Mucosa of gallbladder (tissue), 1 donor: ENCODE data around the gene IFNB1. TPM values are rescaled to one million over a fixed set of nuclear protein-coding genes. Genes with fewer than 3 reads are reported as not detected.

Source experiments
- DNase-seq: peaks from one replicate; pipeline ENCODE4 v3.0.0-alpha.2; 2020; ENCODE audit warnings: low spot score
- total RNA-seq: library from RNA; stranded (reverse); gene quantifications from one replicate; pipeline ENCODE4 v1.2.1, GENCODE V29; 2021
- donor health status: DM: no; HTN: no; CAD: no.

IFNB1 gene
- not detected for total RNA-seq

DNA sequence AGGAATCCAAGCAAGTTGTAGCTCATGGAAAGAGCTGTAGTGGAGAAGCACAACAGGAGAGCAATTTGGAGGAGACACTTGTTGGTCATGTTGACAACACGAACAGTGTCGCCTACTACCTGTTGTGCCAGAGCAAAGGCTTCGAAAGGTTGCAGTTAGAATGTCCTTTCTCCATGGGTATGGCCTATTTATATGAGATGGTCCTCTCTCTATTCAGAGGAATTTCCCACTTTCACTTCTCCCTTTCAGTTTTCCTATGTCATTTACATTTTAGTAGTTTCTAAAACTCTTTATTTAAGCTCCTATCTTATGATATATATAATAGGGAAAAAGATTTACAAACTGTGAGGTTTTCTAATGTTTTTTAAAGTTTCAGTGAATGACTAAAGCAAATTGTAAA, at the start of gene IFNB1:
IFNB1 (minus strand) TSS at position 162 of the 400 bp plus-strand sequence; CDS start at position 89, 73 bp downstream.
- DNase-seq: no peak

DNA sequence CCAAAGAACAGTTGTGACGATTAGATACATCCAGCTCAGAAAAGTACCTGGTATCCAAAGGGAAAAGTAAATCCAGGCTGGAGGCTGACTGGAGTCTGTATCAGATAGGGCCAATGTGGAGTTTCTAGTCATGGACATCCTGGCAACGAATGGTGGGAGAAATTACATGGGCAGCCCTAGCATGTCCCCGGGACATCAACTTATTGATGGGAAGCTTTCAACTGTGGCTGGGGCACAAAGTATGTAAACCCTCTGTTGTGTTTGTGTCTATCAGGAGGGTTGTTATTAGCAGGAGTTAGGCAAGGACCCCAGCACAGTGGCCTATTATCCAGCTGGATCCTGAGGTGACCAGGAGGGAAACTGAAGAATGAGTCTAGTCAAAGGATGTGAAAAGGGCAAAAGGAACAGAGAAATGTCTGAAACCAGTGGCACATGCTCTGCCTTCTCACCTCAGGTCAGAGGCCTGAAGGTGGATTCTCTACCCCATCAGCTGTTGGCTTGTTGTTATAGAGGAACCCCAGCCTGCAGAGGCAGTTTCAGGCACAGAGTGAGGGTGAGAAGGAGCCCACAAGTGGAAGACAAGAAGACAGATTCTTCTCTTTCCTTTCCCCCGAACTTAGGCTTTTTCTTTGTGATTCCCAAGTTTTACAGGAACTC, 44.0 kb upstream of the IFNB1 start:
- DNase-seq: no peak

GRCh38 chr9:21121079-21121478, 43.3 kb upstream of the IFNB1 start:
- DNase-seq: no peak

DNA sequence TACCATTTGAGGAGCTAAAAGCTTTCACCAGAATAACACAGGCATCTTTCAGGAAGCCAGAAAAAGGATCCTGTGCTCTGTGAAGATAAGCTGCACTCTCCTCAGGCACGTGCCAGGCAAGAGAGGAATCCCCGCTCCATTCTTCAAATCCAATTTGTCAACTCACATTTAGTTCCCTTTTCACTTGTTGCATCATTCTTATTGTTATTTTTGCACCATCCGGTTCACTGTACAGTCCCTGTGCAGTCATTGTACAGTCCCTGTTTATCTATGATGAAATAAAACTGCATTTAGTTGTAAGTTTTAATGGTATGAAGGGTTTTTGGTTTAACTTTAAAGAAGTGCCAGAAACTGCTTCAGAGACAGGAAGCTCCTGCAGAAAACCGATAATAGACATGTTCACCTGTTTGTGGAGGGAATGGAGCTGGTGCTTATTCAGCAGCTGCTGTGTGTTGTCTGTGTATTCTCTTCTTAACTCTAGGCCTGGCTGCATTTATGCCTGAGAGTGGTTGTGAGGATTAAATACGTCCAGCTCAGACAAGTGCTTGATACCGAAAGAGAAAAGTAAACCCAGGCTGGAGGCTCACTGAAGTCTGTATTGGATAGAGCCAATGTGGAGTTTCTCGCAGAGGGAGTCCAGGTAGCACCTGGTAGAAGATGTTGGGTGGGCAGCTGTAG, 41.5 kb upstream of the IFNB1 start:
- no peak for DNase-seq

DNA sequence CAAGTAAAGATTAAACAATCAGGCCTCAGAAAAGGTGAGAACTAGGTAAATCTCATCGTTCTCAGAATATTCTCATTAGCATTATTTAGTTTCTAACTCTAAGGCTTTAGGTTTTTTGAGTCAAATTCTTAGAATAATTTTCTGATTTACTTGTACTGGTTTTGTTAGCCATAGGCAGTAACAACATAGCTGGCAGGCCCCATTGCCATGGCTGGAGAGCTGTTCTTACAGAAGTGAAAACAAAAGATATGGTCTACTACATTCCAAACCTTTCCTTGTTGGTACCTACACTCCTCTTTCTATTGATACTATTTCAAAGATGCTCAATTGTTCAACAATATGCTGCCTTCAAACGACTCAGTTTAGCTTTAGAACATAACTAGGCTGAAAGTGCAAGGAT, 36.6 kb upstream of the IFNB1 start:
- DNase-seq: no peak

- peak; percentile 34 for DNase-seq
These were observed 33.2 kb upstream of the IFNB1 start for GRCh38 chr9:21110708-21111576.

DNA sequence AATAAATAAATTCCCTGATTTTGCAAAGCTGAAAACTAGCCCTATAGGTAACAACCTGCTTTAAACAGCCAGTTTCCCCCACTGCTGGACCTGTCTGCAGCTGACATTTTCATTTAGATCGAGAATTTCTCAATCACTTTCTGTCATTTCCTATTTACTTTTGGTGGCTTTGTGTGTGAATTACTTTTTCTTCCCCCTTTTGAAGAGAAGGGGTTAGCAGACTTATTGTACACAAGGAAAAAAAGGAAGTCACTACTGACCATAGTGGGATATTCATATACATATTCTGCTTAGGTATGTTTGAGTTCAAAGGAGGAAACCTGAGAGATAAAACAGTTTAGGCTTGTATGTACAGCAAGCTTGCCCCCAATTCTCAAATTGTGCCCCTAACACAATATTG, 27.0 kb upstream of the IFNB1 start:
- no peak for DNase-seq

- DNase-seq: no peak
These were observed 24.6 kb upstream of the IFNB1 start for GRCh38 chr9:21102305-21102704.

DNA sequence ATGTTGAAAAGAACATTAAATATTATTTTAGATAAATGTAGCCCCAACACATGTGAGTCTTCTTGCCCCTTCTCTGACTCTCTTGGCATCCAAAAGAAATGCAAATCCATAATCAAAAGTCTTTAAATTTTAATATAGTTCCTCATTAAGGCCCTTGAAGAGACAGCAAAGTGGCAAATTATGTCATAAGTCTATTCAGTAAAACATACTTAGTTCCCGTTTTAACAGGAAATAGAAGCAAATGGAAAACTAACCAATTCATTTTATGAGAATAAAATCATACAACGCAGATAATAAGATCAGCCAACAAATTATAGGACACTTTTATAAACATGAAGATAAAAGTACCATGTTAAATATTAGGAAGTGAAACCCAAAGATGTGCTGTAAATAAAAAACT, 20.1 kb upstream of the IFNB1 start:
- DNase-seq: no peak

- DNase-seq: no peak
These were observed 19.1 kb upstream of the IFNB1 start for GRCh38 chr9:21096901-21097255.

DNA sequence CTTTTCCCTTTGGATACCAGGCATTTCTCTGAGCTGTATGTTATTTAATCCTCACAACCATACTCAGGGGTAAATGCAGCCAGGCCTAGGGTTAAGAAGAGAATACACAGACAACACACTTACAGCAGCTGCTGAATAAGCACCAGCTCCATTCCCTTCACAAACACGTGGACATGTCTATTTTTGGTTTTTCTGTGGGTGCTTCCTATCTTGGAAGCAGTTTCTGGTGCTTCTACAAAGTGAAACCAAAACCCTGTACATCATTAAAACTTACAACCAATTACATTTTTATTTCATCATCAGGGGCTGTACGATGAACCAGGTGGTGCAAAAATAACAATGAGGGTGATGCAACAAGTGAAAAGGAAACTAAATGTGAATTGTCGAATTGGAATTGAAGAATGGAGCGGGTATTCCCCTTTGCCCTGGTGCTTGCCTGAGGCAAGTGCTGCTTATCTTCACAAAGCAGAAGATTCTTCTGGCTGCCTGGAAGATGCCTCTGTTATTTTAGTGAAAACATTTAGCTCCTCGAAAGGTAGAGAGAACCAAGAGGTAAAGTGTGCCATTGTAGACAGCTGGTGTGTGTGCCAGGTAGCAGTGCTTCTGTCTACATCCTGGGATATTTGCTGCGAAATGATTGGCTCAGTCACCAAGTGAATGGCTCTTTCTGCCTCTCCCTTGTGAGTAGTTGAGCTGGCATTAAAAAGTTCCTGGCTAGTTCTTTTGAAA, 18.6 kb upstream of the IFNB1 start:
- DNase-seq: no peak

GRCh38 chr9:21095561-21095960, 17.8 kb upstream of the IFNB1 start:
- DNase-seq: no peak

DNA sequence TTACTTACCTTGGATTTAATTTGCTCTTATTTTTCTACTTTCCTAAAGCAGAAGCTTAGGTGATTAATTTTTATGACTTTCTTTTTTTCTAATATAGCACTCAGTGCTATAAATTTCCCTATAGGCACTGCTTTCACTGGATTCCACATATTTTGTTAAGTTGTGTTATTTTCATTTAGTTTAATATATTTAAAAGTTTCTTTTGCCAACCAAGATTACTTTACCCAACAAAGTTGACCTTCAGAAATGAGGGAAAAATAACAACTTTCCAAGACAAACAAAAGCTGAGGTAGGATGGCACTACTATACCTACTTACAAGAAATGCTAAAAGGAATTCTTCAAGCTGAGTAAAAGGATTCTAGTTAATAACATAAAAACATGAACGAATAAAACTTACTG, 8.8 kb upstream of the IFNB1 start:
- DNase-seq: no peak

DNA sequence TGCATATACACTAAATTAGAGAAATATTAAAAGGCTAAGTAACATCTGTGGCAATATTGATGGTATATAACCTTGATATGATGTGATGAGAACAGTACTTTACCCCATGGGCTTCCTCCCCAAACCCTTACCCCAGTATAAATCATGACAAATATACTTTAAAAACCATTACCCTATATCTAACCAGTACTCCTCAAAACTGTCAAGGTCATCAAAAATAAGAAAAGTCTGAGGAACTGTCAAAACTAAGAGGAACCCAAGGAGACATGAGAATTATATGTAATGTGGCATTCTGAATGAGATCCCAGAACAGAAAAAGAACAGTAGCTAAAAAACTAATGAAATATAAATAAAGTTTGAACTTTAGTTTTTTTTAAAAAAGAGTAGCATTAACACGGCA, 7.3 kb upstream of the IFNB1 start:
- DNase-seq: no peak

DNA sequence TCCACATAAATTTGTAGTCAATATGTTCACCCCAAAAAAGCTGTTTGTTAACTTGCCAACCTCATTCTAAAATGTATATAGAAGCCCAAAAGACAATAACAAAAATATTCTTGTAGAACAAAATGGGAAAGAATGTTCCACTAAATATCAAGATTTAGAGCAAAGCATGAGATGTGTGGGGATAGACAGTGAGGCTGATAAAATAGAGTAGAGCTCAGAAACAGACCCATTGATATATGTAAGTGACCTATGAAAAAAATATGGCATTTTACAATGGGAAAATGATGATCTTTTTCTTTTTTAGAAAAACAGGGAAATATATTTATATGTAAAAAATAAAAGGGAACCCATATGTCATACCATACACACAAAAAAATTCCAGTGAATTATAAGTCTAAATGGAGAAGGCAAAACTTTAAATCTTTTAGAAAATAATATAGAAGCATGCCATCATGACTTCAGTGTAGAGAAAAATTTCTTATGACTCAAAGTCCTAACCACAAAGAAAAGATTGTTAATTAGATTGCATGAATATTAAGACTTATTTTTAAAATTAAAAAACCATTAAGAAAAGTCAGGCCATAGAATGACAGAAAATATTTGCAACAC, 6.6 kb upstream of the IFNB1 start:
- no peak for DNase-seq

GRCh38 chr9:21082671-21083070, 4.9 kb upstream of the IFNB1 start:
- no peak for DNase-seq

GRCh38 chr9:21081999-21082398, 4.3 kb upstream of the IFNB1 start:
- DNase-seq: no peak

- DNase-seq: no peak
These were observed 3.7 kb upstream of the IFNB1 start for GRCh38 chr9:21081451-21081850.

DNA sequence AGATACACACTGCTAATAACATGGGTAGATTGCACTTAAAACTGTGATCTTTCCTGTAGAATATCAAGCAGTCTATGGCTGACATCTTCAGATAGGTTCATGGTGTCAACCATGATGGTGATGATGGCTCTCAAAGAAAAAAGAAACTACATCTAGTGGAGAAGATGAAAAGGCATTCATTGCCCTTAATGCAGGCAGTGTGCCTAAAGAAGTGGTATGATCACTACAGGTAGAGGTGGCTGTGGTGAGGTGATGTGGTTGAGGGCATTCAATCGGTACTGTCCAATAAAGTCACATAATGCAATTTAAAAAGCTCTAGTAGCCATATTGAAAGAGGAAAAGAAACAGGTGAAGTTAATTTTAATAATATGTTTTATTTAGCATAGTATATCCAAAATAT, 3.1 kb upstream of the IFNB1 start:
- DNase-seq: no peak

- no peak for DNase-seq
These were observed 960 bp upstream of the IFNB1 start for GRCh38 chr9:21078702-21079101.

DNA sequence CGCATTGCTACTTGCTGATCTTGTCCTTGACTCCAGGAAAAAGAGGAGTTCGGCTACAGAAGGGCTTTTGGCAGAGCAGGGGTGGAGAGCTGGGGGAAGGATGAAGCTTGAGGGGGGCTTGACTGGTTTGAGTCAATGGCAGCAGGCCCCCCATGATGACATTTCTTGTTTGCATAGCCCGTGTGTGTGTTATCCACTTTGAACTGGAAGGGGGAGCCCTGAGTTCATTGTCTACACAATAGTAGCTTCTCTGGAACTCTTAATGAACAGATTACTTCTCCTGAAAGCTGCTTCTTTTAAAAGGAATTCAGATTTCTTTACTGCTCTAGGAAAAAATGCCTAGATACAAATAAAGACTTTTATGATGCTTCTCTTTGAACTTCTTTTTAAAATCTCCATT, 2.3 kb downstream of the IFNB1 start:
- DNase-seq: no peak

DNA sequence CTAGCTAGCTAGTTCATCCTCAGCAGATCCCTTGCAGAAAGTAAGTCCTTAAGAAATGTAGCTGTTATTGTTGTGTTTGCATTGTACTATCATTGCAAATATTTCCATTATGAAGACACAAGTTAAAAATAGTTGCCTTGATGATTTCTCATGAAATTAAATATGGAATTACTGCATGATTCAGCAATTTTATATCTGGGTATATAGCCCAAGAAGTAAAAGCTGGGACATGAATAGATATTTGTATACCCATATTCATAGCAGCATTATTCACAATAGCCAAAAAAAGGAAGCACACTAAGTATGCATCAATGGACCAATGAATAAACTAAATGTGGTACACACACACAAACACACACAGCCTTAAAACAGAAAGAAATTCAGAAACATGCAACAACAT, 6.8 kb downstream of the IFNB1 start:
- DNase-seq: no peak
